Activated naive CD4-positive, alpha-beta T cell treated with anti-CD3 and anti-CD28 coated beads for 36 hours (primary cell): ENCODE results near the gene ARHGAP22. TPM values are rescaled to one million over a fixed set of nuclear protein-coding genes. Genes with fewer than 3 reads are reported as not detected.

Experiments
- CTCF ChIA-PET: fragments of 350-600 bp; sonication (Branson Sonifier 250); formaldehyde crosslinking; loops from one replicate; lab custom pipeline; 2021; ENCODE audit warnings: antibody characterized with exemption; lab: Charles Lee
- DNase-seq: peaks from one replicate; pipeline ENCODE4 v3.0.0-alpha.2; 2020
- H3K27ac Mint-ChIP-seq: one replicate; pipeline ENCODE4 v1.8.0; 2021; ENCODE audit warnings: mild to moderate bottlenecking, mixed read lengths
- H3K27me3 Mint-ChIP-seq: one replicate; pipeline ENCODE4 v1.8.0; 2021; ENCODE audit warnings: low read depth, mixed read lengths
- H3K36me3 Mint-ChIP-seq: one replicate; pipeline ENCODE4 v1.8.0; 2021; ENCODE audit warnings: low read depth, mixed read lengths
- H3K4me1 Mint-ChIP-seq: one replicate; pipeline ENCODE4 v1.8.0; 2021; ENCODE audit warnings: low read depth, mixed read lengths
- H3K4me3 Mint-ChIP-seq: one replicate; pipeline ENCODE4 v1.8.0; 2021; ENCODE audit warnings: mild to moderate bottlenecking, moderate library complexity, mixed read lengths
- H3K9me3 Mint-ChIP-seq: one replicate; pipeline ENCODE4 v1.8.0; 2021; ENCODE audit warnings: mixed read lengths
- intact Hi-C: fragments of 100-400 bp; cut with micrococcal nuclease; formaldehyde crosslinking; loops from one replicate; pipeline ENCODE4 v1.15.1; 2023
- total RNA-seq, 2 experiments: library from RNA; stranded (reverse); gene quantifications; one replicate each; pipeline ENCODE4 v1.2.3, GENCODE V29; 2021

Gene ARHGAP22
- total RNA-seq, 2 experiments from 2014 or later: not detected

DNA sequence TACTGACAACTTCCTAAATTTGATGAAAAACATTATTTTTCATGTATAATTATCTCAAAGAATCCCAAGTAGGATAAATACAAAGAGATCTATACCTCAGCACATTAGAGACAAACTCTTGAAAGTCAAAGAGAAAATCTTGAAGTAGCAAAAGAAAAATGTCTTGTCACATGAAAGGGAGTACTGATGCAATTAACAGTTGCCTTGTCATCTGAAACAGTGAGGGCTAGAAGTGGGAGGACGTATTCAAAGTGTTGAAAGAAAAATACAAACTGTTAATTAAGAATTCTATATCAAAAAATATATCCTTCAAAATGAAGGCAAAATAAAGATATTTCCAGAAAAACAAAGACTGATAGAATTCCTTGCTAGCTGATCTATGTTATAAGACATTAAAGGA lies 35.5 kb upstream of the ARHGAP22 start:
- H3K27ac Mint-ChIP-seq: no peak overlapping the region
- CTCF ChIA-PET: interaction anchor here (0.8 to 1.3 kb wide), 2 partner anchors 15 to 18 kb away, joined by 4 read pairs; no protein-coding TSS in a partner anchor

DNA sequence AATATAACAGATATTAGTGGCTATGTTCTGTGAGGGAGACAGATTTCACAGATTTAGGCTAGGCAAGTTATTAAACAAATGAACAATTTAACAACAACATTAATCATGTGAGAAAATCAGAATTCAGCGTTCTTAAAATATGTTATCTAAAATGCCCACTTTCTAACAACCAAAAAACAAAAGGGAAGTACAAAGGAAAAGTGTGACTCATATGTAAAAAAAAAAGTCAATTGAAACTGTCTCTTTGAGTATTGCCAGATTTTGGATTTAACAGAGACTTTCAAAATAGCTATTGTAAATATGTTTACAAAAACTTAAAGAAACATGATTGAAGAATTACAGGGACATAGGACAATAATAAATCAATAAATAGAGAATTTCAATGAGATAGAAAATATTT lies 34.8 kb upstream of the ARHGAP22 start:
- no peak overlapping the region for H3K27ac Mint-ChIP-seq
- CTCF ChIA-PET: interaction anchor here (1.3 kb wide), 1 partner anchor 16 kb away, joined by 4 read pairs; no protein-coding TSS in a partner anchor
- intact Hi-C loops: no loop called here

More for the DNA sequence above, 35.5 kb upstream of the ARHGAP22 start:
- no peaks in the 10 kb centered on the region for H3K4me1 Mint-ChIP-seq
- no peaks in the 10 kb centered on the region for H3K36me3 Mint-ChIP-seq
- intact Hi-C loops: no loop called here
- no peak for DNase-seq
- peaks cover 8% of the 10 kb centered on the region for H3K9me3 Mint-ChIP-seq
- peaks cover 39% of the 10 kb centered on the region for H3K27me3 Mint-ChIP-seq
- H3K4me3 Mint-ChIP-seq: no peak overlapping the region

DNA sequence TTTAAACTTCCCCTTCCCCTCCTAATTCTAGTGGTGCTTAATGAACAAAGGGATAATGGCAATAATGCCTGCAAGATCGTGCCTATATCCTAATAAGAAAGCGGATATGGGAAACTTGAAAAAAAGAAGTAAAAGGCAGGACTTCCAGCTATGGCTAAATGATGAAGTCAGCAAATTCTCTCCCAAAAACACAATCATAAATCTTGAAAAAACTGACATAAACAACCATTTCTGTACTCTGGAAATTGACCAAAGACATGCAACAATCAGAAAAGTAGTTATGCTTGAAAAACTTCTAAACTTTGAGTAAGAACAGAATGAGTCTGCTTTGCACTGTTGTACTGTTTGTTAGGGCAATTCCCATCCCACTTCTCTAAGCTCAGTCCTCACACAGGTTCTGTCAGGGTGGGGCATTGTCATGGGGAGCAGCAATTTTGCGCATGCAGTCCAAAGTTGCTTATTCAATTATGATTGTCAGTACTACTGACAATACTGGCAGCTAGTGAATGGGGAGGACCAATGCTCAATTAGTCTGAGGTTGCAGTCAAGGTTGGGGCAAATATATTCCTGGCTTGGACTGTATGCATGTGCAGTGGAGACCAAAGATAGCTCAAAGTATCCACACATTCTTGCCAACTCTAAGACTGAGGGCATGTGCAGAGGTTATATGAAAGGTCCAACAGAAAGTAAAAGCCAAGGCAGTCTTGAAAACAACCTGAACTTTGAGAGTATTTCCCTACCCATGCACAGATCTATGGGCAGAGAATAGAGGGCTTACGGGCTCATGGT lies 34.1 kb upstream of the ARHGAP22 start:
- DNase-seq: no peak
- Mint-ChIP-seq H3K27ac (no peak overlapping the region), H3K36me3 (no peaks in the 10 kb centered on the region), H3K27me3 (peaks cover 39% of the 10 kb centered on the region), H3K9me3 (peaks cover 8% of the 10 kb centered on the region), H3K4me3 (no peak overlapping the region), H3K4me1 (peaks cover 8% of the 10 kb centered on the region)
- CTCF ChIA-PET: interaction anchor here (2.0 kb wide), 1 partner anchor 17 kb away, joined by 12 read pairs; no protein-coding TSS in a partner anchor
- intact Hi-C loops: no loop called here

More for the DNA sequence above, 34.8 kb upstream of the ARHGAP22 start:
- Mint-ChIP-seq H3K9me3 (peaks cover 8% of the 10 kb centered on the region), H3K4me3 (no peak overlapping the region), H3K4me1 (peaks cover 1% of the 10 kb centered on the region), H3K36me3 (no peaks in the 10 kb centered on the region), H3K27me3 (peaks cover 39% of the 10 kb centered on the region)
- no peak for DNase-seq

DNA sequence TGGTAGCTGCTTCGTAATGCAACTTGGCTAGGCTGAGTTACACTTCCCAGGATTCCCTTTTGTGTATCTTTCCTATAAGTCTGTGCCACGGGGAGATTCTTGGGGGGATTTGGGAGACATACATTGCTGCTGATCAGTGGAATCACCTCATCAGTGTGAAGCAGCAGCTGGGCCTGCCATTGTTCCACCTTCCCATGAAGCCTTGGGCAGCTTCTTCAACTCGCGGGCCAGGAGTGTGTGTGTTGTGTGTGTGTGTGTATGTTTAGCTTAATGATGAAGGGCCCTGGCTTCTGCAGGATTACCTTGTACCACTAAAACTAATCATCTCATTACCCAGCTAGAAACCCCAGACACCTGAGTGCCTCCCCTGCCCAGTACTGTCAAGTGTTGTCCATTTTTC lies 33.3 kb upstream of the ARHGAP22 start:
- H3K27me3 Mint-ChIP-seq: peaks cover 39% of the 10 kb centered on the region
- CTCF ChIA-PET: interaction anchor here (2.0 kb wide), 1 partner anchor 18 kb away, joined by 12 read pairs; no protein-coding TSS in a partner anchor

DNA sequence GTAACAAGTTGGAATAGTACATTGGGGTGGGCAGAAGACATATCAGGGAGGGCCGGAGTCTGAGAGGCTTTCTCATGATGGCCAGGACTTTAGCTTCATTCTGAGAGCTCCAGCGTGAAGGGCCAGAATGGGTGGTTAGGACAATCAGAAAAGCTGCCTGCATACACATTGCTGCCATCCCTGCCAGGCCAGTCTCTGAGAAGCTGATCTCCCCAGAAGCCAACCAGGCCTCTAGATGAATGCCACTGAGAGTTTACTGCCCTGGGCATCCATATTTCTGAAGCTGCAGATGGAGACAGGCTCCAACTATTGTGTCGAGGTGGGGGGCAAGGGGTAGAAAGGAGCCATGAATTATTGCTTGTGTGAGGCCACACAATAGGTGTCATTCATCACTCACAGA lies 32.0 kb upstream of the ARHGAP22 start:
- Mint-ChIP-seq H3K27me3 (peaks cover 45% of the 10 kb centered on the region), H3K27ac (no peak overlapping the region), H3K4me3 (no peak overlapping the region), H3K9me3 (peaks cover 8% of the 10 kb centered on the region), H3K4me1 (peaks cover 14% of the 10 kb centered on the region), H3K36me3 (no peaks in the 10 kb centered on the region)
- DNase-seq: no peak
- intact Hi-C loops: no loop called here
- CTCF ChIA-PET: no interaction called here

More for the DNA sequence above, 33.3 kb upstream of the ARHGAP22 start:
- intact Hi-C loops: no loop called here
- Mint-ChIP-seq H3K27ac (no peak overlapping the region), H3K4me3 (no peak overlapping the region), H3K9me3 (peaks cover 8% of the 10 kb centered on the region), H3K4me1 (peaks cover 14% of the 10 kb centered on the region), H3K36me3 (no peaks in the 10 kb centered on the region)
- DNase-seq: no peak

DNA sequence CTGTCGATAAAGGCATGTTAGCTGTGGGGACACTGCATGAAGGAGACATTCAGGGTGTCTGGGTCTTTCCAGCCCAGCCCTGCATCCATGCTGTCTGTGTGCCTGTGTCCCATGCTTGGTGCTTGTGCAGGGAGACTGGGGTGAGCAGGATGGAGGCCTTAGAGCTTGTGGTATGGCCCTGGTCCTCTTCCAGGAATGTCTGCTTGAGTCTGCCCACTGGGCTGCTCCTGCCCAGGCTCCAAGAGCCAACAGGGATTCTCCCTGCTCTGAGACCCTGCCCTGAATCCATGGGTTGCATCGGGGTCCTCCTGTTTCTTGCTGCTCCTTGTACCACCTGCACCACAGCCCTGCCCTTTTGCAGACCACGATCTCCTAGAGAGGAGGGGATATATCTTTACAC lies 31.4 kb upstream of the ARHGAP22 start:
- intact Hi-C loops: no loop called here
- H3K27me3 Mint-ChIP-seq: peaks cover 45% of the 10 kb centered on the region
- H3K4me1 Mint-ChIP-seq: peaks cover 14% of the 10 kb centered on the region
- DNase-seq: no peak
- CTCF ChIA-PET: no interaction called here
- no peak overlapping the region for H3K4me3 Mint-ChIP-seq
- H3K9me3 Mint-ChIP-seq: peaks cover 3% of the 10 kb centered on the region
- no peak overlapping the region for H3K27ac Mint-ChIP-seq
- no peaks in the 10 kb centered on the region for H3K36me3 Mint-ChIP-seq

DNA sequence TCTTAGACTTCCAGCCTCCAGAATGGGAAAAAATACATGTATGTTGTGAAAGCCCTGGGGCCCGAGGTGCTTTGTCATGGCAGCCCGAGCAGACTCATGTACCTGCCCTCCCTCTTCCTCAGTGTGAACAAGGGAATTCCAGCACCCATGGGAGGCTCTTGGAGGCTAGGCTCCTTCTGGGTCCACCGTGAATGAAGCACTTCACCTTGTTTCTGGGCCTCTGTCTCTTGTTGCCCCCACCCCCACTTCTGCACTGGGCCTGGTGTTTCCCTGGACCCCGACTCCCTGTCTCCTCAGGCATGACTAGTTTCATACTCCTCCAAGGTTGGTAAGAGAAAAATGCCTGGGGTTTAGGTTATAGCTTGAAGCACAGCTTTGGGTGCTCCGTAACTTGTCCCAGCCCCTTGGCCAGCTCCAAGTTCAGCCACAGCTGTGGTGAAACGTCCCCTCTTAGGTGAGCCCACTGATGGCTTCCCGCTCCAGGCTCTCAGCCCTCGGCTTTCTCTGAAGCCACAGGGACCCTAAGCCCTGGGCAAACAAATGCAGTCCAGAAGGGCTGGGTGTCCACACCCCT lies 30.2 kb upstream of the ARHGAP22 start:
- no peak overlapping the region for H3K4me3 Mint-ChIP-seq
- H3K27ac Mint-ChIP-seq: no peak overlapping the region
- DNase-seq: no peak
- CTCF ChIA-PET: interaction anchor here (0.8 kb wide), 1 partner anchor 21 kb away, joined by 7 read pairs; no protein-coding TSS in a partner anchor
- H3K9me3 Mint-ChIP-seq: no peaks in the 10 kb centered on the region
- intact Hi-C loops: no loop called here
- H3K4me1 Mint-ChIP-seq: peaks cover 14% of the 10 kb centered on the region
- no peaks in the 10 kb centered on the region for H3K36me3 Mint-ChIP-seq
- H3K27me3 Mint-ChIP-seq: peaks cover 45% of the 10 kb centered on the region

DNA sequence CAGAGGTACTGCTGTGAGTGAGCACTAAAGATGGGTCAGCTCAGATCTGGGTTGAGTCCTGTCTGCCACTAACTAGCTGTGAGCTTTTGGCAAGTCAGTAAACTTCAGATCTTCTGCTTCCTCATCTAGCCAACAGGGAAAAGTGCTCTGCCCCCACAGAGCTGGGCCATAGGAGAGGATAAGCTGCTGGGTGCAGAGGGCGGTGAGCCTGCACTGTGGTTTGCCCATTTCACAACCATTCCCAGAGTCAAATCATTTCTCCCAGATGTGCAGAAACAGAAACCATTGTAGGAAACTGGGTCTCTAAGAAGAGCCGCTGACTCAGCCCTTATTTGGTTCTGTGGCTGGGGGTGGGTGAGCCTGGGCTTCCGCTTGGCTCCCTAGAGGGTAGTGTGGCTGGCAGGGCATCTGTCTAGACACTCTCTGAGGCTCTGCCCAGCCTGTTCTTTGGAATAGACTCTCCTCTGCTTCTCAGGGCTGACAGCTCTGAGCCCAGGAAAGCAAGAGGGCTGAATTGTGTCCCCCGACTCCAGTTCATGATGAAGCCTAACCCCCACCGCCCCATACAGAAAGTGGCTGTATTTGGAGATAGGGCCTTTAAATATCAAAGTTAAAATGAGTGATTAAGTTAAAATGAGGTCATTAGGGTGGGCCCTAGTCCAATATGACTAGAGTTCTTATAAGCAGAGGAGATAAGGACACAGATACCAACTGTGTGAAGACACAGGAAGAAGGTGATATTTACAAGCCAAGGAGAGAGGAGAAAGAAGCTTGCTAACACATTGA lies 29.5 kb upstream of the ARHGAP22 start:
- H3K27me3 Mint-ChIP-seq: peaks cover 42% of the 10 kb centered on the region
- peaks cover 14% of the 10 kb centered on the region for H3K4me1 Mint-ChIP-seq
- no peaks in the 10 kb centered on the region for H3K36me3 Mint-ChIP-seq
- intact Hi-C loops: no loop called here
- DNase-seq: peak; percentile 42
- H3K27ac Mint-ChIP-seq: no peak overlapping the region
- H3K9me3 Mint-ChIP-seq: no peaks in the 10 kb centered on the region
- CTCF ChIA-PET: interaction anchor here (1.0 to 1.3 kb wide), 2 partner anchors 22 to 24 kb away, joined by 4 read pairs; no protein-coding TSS in a partner anchor
- H3K4me3 Mint-ChIP-seq: no peak overlapping the region

DNA sequence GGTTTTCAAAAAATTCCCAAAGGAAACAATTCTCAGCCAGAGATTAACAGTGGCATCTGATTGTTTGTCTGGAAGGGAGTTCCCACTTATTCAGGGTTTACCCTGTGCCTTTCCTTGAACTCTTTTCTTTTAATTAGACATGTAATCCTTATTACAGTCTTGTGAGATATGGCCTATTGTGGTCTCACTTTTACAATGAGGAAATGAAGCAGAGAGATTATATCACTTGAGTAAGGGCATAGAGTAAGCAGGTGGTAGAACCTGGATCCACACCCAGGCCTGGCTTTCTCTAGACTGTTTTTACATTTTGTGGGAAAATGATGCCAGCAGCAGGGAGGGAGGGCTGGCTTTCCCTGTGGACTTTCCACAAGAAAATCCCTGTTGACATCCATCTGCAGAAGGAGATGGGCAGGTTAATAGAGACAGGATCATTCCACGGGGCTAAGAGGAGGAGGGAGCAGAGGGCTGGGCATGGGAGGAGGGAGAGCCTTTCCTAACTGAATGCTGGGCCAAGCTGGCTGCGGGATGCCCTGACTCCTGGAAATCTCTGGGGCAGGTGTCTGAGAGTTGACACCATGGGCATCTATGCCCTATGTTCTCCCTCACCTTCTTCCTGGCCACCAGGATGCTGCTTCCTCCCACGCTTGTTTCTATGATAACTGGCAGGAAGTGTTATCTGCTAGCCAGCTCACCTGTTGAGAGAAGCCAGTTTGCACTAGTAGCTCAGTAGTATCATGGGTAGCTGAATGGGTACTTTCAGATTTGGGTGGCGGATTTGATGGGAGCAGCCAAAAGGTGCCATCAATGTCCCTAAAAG lies 28.7 kb upstream of the ARHGAP22 start:
- no peak overlapping the region for H3K27ac Mint-ChIP-seq
- H3K4me1 Mint-ChIP-seq: peaks cover 14% of the 10 kb centered on the region
- intact Hi-C loops: no loop called here
- no peaks in the 10 kb centered on the region for H3K36me3 Mint-ChIP-seq
- H3K4me3 Mint-ChIP-seq: no peak overlapping the region
- H3K27me3 Mint-ChIP-seq: peaks cover 36% of the 10 kb centered on the region
- H3K9me3 Mint-ChIP-seq: no peaks in the 10 kb centered on the region
- DNase-seq: no peak
- CTCF ChIA-PET: interaction anchor here (1.0 to 1.3 kb wide), 2 partner anchors 23 to 25 kb away, joined by 4 read pairs; no protein-coding TSS in a partner anchor

DNA sequence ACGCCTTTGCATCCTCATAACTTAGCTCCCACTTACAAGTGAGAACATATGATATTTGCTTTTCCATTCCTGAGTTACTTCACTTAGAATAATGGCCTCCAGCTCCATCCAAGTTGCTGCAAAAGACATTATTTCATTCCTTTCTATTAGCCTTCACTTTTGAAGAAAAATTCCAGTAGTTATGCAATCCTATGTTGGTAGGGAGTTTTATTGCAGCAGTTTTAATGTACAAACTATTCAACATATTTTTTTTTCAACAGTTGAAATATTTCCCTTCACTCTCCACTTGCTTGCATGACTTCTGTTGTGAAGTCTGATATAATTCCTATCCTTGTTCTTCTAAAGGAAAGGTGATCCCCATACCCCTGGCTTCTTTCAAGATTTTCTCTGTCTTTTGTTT lies 27.3 kb upstream of the ARHGAP22 start:
- DNase-seq: no peak

DNA sequence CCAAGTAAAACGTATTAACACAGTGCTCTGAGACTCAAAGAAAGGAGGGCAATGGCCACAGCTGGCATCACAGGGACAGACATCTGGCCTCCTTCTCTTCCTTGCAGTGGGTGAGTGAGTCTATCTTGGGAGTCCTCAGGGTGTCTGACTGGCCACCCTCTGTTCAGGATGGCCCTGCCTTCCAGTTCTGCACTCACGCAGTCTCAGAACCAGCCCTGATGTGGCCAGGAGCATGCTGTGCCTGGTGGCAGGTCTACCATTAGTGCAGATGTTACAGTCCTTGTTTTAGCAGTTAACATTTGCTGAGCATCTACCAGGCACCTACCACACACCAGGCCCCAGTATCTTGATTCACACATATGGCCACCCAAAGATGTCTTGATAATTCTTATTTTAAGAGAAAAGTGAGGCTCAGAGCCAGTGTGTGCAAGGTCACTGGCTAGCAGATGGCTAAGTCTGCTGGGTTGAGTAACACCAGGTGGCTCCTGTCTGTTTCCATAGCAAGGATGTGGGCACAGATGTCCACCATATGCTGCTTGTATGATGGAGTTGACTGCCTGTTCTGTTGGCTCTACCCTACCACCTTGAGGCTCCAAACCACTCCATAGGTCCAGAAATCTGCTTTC lies 23.2 kb upstream of the ARHGAP22 start:
- Mint-ChIP-seq H3K27me3 (peaks cover 30% of the 10 kb centered on the region), H3K9me3 (no peaks in the 10 kb centered on the region), H3K4me1 (no peaks in the 10 kb centered on the region), H3K36me3 (no peaks in the 10 kb centered on the region), H3K4me3 (no peak overlapping the region), H3K27ac (no peak overlapping the region)
- no peak for DNase-seq
- CTCF ChIA-PET: no interaction called here
- intact Hi-C loops: no loop called here

More for the DNA sequence above, 27.3 kb upstream of the ARHGAP22 start:
- peaks cover 23% of the 10 kb centered on the region for H3K27me3 Mint-ChIP-seq
- intact Hi-C loops: no loop called here
- H3K36me3 Mint-ChIP-seq: no peaks in the 10 kb centered on the region
- no peak overlapping the region for H3K4me3 Mint-ChIP-seq
- no peak overlapping the region for H3K27ac Mint-ChIP-seq
- CTCF ChIA-PET: no interaction called here
- no peaks in the 10 kb centered on the region for H3K9me3 Mint-ChIP-seq
- peaks cover 14% of the 10 kb centered on the region for H3K4me1 Mint-ChIP-seq
